GM18870 (cell line): ENCODE data around the gene ZNF655.
"Not testable (repeated sequence)": the region's sequence is repeated elsewhere in the genome, so short reads cannot be mapped to it uniquely, and the experiment has no call there.

Source experiments
- ATAC-seq: cut with Tn5 transposase; IDR thresholded peaks from one replicate; pipeline ENCODE4 v1.9.1; 2021; ENCODE audit warnings: moderate library complexity; ENCODE audit not compliant: unreplicated experiment

The ZNF655 gene

GRCh38 chr7:99558306-99559174, at the start of gene ZNF655:
TSS of gene ZNF655 (plus strand) at chr7:99558642. CDS start at chr7:99560560, 1,918 bp downstream.
- ATAC-seq = peak; percentile 51

- ATAC-seq = no peak
Measured at GRCh38 chr7:99514050-99514449, 44.4 kb upstream of the ZNF655 start.

- no peak for ATAC-seq
Measured at GRCh38 chr7:99521399-99521798, 37.0 kb upstream of the ZNF655 start.

GRCh38 chr7:99525713-99526440, 32.6 kb upstream of the ZNF655 start:
- ATAC-seq = no peak

GRCh38 chr7:99531354-99531765, 27.1 kb upstream of the ZNF655 start:
- no peak for ATAC-seq

- no peak for ATAC-seq
Measured at GRCh38 chr7:99535667-99536066, 22.8 kb upstream of the ZNF655 start.

- no peak for ATAC-seq
Measured at GRCh38 chr7:99539213-99539811, 19.1 kb upstream of the ZNF655 start.

GRCh38 chr7:99540542-99540941, 17.9 kb upstream of the ZNF655 start:
- ATAC-seq = no peak

GRCh38 chr7:99541212-99541611, 17.2 kb upstream of the ZNF655 start:
- ATAC-seq = no peak

- no peak for ATAC-seq
Measured at GRCh38 chr7:99543081-99543671, 15.3 kb upstream of the ZNF655 start.

GRCh38 chr7:99543916-99544315, 14.5 kb upstream of the ZNF655 start:
- ATAC-seq = no peak

- not testable (repeated sequence) for ATAC-seq
Measured at GRCh38 chr7:99545308-99545707, 13.1 kb upstream of the ZNF655 start.

GRCh38 chr7:99549545-99549944, 8.9 kb upstream of the ZNF655 start:
- ATAC-seq = not testable (repeated sequence)

GRCh38 chr7:99551334-99551733, 7.1 kb upstream of the ZNF655 start:
- ATAC-seq = no peak

- ATAC-seq = peak; percentile 87
Measured at GRCh38 chr7:99551767-99552463, 6.5 kb upstream of the ZNF655 start, which contains the start of gene FAM200A. TSS of gene FAM200A (minus strand) at chr7:99552114. CDS start at chr7:99548407, 3,707 bp downstream.

- no peak for ATAC-seq
Measured at GRCh38 chr7:99553039-99553438, 5.4 kb upstream of the ZNF655 start.

GRCh38 chr7:99554939-99555338, 3.5 kb upstream of the ZNF655 start:
- ATAC-seq = no peak

GRCh38 chr7:99557196-99557607, 1.2 kb upstream of the ZNF655 start:
- no peak for ATAC-seq

GRCh38 chr7:99557940-99558305, 519 bp upstream of the ZNF655 start:
- ATAC-seq = no peak

- ATAC-seq = no peak
Measured at GRCh38 chr7:99559175-99559915, 903 bp downstream of the ZNF655 start.
